OCI-LY7 (cell line): ENCODE measurements around the gene TFEB.

Source experiments
- EZH2phosphoT487 ChIP-seq: fragments of 200-600 bp; sonication (generic); IDR thresholded peaks from 2 replicates; pipeline ENCODE4 v1.6.1; 2018; ENCODE audit warnings: low read depth, borderline replicate concordance, mild to moderate bottlenecking, mixed run types, antibody characterized with exemption, low read length, moderate library complexity, mixed read lengths
- TF ChIP-seq, protein P1 (sequence below): fragments of 200-600 bp; sonication (generic); conservative IDR thresholded peaks from 2 replicates; pipeline ENCODE4 v1.5.1; 2014; ENCODE audit warnings: mild to moderate bottlenecking, antibody characterized with exemption, low read length, moderate library complexity, mixed read lengths

- TF ChIP-seq, protein P1, sequence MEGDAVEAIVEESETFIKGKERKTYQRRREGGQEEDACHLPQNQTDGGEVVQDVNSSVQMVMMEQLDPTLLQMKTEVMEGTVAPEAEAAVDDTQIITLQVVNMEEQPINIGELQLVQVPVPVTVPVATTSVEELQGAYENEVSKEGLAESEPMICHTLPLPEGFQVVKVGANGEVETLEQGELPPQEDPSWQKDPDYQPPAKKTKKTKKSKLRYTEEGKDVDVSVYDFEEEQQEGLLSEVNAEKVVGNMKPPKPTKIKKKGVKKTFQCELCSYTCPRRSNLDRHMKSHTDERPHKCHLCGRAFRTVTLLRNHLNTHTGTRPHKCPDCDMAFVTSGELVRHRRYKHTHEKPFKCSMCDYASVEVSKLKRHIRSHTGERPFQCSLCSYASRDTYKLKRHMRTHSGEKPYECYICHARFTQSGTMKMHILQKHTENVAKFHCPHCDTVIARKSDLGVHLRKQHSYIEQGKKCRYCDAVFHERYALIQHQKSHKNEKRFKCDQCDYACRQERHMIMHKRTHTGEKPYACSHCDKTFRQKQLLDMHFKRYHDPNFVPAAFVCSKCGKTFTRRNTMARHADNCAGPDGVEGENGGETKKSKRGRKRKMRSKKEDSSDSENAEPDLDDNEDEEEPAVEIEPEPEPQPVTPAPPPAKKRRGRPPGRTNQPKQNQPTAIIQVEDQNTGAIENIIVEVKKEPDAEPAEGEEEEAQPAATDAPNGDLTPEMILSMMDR, result no peak
- no peak for TF ChIP-seq EZH2phosphoT487
Observed at GRCh38 chr6:41680182-41680965, 55.0 kb downstream of the TFEB start.
